HG03060 (cell line): ENCODE results near the gene CCDC91.

ENCODE experiments used
- ATAC-seq: cut with Tn5 transposase; IDR thresholded peaks from one replicate; pipeline ENCODE4 v1.9.1; 2021; ENCODE audit warnings: low read depth, moderate number of reproducible peaks; ENCODE audit not compliant: unreplicated experiment

The CCDC91 gene

GRCh38 chr12:28190321-28191050, at the start of gene CCDC91:
TSS of gene CCDC91 (plus strand) at chr12:28190456. CDS start at chr12:28257216, 66,760 bp downstream.
- ATAC-seq: peak; percentile 63

- ATAC-seq: no peak
Measured at GRCh38 chr12:28144059-28144458, 46.2 kb upstream of the CCDC91 start.

GRCh38 chr12:28144532-28144931, 45.7 kb upstream of the CCDC91 start:
- ATAC-seq: no peak

- ATAC-seq: no peak
Measured at GRCh38 chr12:28145216-28145615, 45.0 kb upstream of the CCDC91 start.

- ATAC-seq: no peak
Measured at GRCh38 chr12:28149279-28149678, 41.0 kb upstream of the CCDC91 start.

- ATAC-seq: no peak
Measured at GRCh38 chr12:28156362-28156761, 33.9 kb upstream of the CCDC91 start.

- no peak for ATAC-seq
Measured at GRCh38 chr12:28156804-28157203, 33.5 kb upstream of the CCDC91 start.

GRCh38 chr12:28158353-28158752, 31.9 kb upstream of the CCDC91 start:
- no peak for ATAC-seq

- ATAC-seq: no peak
Measured at GRCh38 chr12:28159688-28160087, 30.6 kb upstream of the CCDC91 start.

GRCh38 chr12:28161697-28162096, 28.6 kb upstream of the CCDC91 start:
- no peak for ATAC-seq

GRCh38 chr12:28162697-28163096, 27.6 kb upstream of the CCDC91 start:
- no peak for ATAC-seq

GRCh38 chr12:28164644-28165275, 25.5 kb upstream of the CCDC91 start:
- ATAC-seq: no peak

- no peak for ATAC-seq
Measured at GRCh38 chr12:28167981-28168485, 22.2 kb upstream of the CCDC91 start.

GRCh38 chr12:28171356-28172060, 18.7 kb upstream of the CCDC91 start:
- ATAC-seq: no peak

GRCh38 chr12:28172434-28173030, 17.7 kb upstream of the CCDC91 start:
- ATAC-seq: no peak

GRCh38 chr12:28173440-28173839, 16.8 kb upstream of the CCDC91 start:
- no peak for ATAC-seq

- no peak for ATAC-seq
Measured at GRCh38 chr12:28175098-28175589, 15.1 kb upstream of the CCDC91 start.

- ATAC-seq: no peak
Measured at GRCh38 chr12:28176295-28176694, 14.0 kb upstream of the CCDC91 start.

GRCh38 chr12:28177461-28177860, 12.8 kb upstream of the CCDC91 start:
- no peak for ATAC-seq

- no peak for ATAC-seq
Measured at GRCh38 chr12:28177905-28178304, 12.4 kb upstream of the CCDC91 start.

GRCh38 chr12:28178775-28179174, 11.5 kb upstream of the CCDC91 start:
- ATAC-seq: no peak
